ENCODE results near the gene PEDS1.
"Not testable (repeated sequence)": the region's sequence is repeated elsewhere in the genome, so short reads cannot be mapped to it uniquely, and the experiment has no call there.

PEDS1 gene

DNA sequence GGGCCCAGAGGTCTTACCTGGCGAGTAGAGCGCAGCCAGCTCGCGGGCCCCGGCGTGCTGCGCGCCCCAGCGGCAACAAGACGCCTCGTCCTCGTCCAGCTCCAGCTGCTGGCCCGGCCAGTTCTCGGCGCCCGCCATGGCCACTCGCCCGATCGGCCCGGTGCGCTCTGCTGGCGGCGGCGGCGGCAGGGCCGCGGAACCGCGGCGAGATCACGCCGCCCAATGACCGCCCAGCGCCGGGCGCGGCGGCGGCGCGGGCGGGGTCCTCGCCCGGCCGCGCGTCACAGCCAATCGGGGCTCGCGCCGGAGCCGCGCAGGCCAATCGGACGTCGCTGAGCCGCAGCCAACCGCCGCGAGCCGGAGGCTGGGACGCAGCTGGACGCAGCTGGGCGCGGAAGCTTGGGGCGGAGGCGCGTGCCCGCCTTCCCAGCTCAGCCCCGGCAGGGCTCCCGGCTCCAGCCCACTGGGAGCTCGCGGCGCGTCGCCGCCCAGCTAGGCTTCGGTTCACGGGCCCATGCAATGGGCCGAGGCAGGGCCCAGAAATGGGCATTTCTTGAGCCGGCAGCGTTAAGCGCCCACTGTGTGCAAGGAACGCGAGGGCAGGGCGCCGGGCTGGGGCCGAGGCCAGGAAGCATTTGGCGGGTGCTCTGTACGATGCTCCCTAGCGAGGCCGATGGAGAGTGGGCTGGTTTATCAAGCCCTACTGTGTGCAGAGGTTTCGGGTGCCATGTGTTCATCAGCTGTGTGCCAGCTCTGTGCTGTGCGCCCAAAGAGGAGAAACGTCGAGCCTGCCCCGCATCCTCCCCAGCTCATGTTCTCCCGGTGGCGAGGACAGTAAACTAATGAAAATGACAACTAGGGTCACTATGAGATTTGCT, at the start of gene PEDS1:
Gene PEDS1 (minus strand): TSS at position 224 of the 878 bp plus-strand sequence. CDS start 86 bp downstream, at position 138.
- no peak for FAIRE-seq

DNA sequence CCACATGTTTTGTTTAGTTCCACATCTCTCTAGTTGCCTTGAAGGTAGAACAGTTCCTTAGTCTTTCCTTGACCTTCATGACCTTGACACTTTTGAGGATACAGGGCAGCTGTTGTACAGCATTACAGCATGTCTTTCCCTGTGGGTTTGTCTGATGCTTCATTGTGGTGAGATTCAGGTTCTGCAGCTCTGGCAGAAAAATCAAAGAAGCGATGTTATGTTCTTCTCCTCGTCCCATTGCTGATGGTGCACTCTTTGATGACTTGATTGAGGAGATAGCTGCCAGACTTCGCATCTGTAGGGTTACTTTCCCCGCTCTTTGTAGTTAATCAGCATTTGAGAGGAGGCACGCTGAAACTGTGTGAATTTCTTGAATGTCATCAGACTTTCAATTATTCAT, 49.2 kb upstream of the PEDS1 start:
- FAIRE-seq: no peak

DNA sequence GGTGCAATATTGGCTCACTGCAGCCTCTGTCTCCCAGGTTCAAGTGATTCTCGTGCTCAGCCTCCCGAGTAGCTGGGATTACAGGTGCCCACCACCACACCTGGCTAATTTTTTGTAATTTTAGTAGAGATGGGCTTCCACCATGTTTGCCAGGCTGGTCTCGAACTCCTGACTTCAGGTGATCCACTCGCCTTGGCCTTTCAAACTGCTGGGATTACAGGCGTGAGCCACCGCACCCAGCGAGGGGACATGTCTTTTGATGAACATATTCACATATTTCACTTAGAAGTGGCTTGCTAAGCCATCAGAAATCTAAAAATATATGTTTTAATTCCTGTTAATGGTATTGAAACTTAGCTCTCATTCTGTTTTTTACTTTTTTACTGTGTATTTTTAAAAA, 48.2 kb upstream of the PEDS1 start:
- FAIRE-seq: not testable (repeated sequence)

DNA sequence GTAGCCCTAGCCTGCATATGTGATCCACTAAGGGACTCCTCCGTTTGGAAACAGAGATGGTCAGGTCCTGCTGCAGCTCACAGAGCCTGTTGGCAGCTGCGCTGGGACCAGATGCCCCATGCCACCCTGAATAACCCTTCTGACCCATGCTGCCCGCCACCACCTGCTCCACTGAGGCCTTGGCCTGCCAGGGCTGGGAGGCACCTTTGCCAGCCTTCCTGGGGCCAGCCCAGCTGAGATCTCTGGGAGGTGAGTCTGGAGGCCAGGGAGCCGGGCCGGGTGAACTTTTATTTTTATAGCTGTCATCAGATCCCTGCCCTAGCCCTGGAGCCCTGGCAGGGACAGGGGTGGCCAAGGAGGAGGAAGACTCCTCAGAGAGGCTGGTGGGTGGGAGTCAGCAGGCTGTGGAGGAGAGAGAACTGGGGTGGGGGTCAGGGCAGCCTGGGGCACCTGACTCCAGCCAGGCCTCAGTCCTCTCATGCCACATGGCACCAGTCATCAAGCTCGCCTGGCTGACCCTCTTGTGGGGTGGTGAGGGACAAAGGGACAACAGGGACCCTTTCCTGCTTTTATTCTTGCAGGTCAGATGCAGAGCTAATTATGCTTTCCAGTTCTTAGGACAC, 47.1 kb upstream of the PEDS1 start:
- no peak for FAIRE-seq

DNA sequence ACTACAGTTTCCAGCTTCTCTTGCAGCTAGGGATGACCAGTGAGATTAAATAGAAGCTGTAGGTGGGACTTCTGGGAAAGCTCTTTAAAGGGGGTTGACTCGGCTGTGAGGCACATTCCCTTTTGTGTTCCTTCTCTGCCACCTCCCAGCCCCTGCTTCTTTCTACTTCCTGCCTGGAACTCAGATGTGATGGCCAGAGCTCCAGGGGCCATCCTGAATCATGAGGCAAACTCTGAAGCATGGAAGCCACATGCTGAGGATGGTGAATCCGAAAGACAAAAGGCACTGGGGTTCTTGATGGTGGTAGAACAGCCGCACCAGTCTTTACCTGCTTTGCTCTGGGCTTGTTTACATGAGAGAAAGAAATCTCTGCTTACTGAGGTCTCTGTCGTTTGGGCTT, 46.2 kb upstream of the PEDS1 start:
- FAIRE-seq: no peak

DNA sequence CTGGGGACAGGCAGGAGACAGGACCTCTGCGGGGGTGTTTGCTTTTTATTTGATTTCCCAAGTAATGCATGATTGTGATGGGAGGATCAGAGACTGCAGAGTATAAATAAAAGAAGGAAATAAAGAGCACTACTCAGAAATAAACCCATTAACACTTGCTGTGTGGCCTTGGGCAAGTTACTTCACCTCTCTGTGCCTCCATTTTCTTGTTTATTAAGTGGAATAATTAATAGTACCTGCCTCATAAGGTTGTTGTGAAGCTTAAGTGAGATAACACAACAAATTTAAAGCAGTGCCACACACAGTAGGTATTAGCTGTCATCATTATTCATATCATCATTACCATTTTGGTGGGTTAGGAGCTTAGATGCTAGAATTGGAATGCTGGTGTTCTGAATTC, 45.2 kb upstream of the PEDS1 start:
- FAIRE-seq: no peak

DNA sequence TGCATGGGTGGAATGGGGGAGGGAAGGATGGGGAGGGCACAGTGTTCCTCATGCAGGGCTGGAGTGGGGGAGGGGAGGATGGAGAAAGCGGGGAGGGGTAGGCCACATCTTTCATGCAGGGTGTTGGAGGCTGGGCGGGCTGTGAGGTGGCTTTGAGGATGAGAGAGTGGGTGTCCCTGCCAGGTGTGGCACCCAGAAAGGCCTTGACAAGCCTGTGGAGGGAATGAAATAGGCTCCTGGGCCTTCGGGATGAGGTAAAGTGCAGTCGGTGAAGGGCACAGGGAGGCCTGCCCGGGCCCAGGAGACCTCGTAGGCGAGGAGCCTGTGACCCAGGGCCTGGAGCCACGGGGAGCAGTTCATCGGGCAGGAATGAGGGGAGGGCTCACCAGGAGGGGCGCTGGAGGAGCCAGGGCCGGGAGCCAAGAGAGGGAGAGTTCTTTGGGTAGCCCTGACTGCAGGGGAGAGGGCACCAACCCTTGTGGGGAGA, 44.7 kb upstream of the PEDS1 start:
- FAIRE-seq: no peak

DNA sequence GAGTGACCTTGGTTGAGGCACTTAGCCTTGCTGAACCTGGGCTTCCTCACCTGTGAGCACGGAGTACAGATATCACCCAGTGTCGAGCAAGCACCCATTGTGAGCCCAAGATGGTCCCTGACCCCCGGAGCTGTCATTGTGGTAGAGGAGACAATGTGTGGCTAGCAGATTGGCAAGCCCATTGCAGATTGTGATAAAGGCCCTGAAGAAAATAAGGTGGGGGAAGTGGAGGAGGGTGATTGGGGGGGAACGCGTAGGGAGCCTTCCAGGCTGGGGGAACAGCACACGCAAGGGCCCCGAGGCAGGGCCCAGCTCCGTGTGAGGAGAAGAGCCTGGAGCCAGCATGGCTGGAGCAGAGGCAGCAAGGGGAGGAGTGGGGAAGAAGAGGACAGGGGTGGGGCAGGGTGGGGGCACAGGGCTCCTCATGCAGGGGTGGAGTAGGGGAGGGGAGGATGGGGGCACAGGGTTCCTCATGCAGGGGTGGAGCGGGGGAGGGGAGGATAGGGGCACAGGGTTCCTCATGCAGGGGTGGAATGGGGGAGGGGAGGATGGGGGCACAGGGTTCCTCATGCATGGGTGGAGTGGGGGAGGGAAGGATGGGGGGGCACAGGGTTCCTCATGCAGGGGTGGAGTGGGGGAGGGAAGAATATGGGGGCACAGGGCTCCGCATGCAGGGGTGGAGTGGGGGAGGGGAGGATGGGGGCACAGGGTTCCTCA, 44.1 kb upstream of the PEDS1 start:
- no peak for FAIRE-seq

DNA sequence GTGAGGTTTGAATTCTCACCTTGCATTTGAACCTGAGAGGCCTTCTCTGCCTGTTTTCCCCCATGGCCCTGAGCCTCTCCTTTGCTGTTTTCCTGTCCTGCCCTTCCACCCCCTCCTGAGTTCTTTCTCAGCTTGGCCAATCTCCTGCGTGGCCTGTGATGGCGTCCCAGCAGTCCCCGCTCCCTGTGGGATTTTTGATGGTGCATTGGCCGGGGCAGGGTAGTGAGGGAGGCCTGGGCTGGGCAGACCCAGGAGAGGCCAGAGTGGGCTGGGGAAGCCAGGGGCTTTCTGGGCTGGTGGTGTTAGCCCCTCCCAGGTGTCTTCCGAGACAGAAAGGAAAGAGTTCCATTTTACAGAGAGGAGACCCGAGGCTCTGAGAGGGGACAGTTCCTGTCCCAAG, 43.4 kb upstream of the PEDS1 start:
- no peak for FAIRE-seq

DNA sequence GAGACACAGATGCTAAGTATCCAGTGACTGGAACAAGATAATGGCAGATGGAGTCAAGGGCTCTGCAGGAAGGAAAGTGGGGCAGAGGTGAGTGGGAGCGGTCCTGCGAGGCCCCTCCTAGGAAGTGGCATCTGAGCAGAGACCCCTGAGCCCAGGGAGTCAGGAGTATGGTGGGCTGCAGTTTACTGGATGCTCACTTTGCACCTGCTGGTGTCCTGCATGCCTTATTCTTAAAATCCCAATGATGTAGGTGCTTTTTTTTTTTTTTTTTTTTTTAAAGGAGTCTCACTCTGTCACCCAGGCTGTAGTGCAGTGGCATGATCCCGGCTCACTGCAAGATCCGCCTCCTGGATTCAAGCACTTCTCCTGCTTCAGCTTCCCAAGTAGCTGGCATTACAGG, 42.7 kb upstream of the PEDS1 start:
- no peak for FAIRE-seq

DNA sequence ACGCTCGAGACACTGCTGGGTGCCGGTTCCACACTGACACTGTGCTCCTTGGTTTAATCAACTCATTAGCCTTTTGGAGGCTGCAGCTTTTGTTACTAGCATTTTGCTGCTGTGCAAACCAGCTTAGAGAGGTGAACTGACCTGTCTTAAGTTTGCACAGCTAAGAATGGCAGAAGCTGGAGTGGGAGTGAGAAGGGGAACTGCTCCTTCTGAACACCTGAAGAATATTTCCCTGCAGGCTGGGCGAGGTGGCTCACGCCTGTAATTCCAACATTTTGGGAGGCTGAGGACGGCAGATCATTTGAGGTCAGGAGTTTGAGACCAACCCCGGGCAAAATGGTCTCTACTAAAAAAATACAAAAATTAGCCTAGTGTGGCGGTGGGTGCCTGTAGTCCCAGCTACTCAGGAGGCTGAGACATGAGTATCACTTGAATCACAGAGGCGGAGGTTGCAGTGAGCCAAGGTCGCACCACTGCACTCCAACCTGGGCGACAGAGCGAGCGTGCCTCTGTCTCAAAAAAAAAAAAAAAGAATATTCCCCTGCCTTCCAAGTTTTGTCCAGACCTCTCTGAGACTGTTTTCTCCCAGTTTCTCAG, 42.1 kb upstream of the PEDS1 start:
- no peak for FAIRE-seq

DNA sequence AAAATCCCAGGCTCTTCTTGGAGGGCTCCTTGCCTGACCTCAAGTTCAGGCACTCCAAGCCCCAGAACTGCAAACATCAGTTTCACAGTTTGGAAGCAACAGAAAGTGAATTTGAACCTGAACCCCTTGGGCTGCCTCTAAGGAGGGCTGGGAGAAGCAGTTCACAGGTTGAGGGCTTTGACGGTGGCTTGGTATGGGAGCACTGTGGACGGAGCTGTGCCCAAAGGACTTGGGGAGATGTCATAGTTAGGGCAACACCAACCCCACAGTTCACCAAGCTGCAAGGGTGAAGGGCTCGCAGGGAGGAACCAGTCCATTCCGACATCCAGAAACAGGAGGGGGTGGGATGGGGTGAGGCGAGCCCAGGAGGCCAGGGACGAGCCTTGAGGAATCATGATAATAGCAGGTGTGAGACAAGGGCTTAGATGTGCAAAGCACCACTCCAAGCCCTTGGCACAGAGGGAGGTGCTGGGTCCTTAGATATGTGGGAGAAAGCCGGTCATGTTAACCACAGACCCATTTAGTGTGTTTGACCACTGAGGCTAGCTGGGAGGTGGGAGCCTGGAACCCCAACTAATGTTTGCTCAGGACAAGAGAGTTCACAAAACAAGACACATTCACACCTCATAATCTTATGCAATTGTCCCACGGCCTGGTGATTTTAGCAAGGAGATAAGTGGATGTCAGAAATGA, 41.5 kb upstream of the PEDS1 start:
- FAIRE-seq: no peak

DNA sequence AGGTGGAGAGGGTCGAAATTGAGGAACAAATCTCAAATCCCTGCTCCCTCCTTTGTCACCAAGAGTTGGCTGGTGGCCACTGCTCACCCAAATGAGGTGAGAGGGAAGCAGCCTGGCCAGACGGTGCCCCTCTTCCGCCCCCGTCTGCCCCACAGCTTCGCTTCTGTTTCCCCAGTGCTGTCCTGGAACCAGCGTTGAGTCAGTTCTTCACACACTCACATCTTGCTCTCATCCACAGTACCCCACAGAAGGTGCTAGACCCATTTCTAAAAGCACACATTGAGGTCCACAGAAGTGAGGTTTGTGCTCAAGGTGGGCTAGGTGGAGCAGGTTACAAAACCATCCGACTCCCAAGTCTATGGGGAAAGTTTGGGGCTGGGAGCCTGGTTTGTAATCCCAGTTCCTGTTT, 40.9 kb upstream of the PEDS1 start:
- FAIRE-seq: no peak

DNA sequence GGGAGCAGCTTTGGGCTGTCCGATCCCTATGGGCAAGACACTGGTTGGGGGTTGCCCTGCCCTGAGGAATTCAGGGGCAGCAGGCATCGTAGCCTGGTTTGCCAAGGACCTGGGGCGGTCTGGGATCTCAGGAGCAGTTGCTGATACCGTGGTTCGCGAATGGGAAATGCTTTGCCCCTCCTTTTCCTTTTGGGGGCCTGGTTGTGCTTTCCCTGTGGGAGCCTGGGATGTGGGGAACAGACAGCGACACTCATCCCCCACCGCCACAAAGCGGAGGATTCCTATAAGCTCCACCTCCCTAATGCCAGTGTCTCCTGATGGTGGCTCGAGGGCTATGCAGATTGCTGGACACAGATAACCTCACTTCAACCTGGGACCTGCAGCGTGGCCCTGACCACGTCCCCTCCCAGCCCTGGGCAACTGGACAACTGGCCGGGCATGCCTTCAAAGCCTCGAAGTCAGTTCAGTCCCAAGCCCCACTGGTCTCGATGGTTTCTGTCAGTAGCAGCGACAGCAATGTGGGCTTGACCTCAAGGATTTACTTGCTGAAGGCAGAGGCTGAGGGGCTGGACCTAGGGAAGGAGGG, 40.4 kb upstream of the PEDS1 start:
- no peak for FAIRE-seq

DNA sequence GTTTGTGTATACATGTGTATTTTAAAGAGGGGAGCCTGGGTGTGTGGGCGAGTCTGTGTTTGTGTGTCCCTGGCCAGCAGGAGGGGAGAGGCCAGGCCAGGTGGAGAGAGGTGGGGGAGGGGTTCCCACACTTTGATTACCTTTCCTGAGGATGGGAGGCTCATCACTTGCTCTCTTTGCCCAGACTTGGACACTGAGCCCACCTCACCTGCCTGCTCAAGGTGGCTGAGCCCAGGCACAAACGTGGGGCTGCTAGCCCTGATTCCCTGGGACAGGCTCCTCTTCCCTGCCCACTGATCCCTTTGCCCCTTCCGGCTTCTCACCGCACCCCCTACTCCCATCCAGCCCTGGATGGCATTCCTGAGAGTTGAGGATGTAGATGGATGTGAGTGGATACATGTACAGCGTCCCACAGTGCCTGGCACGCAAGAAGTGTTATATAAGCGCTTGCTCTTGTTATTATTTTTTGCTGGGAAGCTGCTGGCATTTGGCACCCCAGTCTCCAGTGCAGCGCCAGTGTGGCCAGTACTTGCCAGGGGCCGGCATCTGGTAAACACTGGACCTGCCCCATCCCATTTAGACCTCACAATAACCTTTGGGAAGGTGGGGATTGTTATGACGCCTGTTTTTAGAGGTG, 39.8 kb upstream of the PEDS1 start:
- FAIRE-seq: no peak

DNA sequence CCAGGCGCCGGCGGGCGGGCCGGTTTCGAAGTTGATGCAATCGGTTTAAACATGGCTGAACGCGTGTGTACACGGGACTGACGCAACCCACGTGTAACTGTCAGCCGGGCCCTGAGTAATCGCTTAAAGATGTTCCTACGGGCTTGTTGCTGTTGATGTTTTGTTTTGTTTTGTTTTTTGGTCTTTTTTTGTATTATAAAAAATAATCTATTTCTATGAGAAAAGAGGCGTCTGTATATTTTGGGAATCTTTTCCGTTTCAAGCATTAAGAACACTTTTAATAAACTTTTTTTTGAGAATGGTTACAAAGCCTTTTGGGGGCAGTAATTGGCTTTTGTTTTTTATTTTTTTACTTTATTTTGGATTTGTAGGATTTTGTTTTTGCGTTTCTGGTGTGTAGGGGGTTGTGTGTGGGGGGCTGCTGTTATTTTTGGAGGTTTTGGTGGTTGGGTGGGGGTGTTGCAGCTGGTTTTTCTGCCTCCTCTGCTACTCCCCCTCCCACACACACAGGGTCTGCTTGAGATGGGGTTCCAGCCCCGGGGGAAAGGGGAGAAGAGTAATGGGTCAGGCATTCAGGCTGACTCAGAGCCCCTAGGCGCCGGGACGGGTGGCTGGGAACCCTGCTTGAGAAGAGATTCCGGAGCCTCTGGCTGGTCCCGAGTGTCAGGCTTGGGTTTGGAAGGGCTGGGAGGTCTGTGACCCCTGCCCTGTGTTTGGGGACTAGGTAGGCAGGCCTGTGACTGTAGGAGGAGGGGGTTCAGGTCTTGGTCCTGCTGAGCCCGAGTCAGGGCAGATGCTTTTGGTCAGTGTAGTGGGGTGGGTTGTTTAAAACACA, 39.1 kb upstream of the PEDS1 start:
- FAIRE-seq: no peak

DNA sequence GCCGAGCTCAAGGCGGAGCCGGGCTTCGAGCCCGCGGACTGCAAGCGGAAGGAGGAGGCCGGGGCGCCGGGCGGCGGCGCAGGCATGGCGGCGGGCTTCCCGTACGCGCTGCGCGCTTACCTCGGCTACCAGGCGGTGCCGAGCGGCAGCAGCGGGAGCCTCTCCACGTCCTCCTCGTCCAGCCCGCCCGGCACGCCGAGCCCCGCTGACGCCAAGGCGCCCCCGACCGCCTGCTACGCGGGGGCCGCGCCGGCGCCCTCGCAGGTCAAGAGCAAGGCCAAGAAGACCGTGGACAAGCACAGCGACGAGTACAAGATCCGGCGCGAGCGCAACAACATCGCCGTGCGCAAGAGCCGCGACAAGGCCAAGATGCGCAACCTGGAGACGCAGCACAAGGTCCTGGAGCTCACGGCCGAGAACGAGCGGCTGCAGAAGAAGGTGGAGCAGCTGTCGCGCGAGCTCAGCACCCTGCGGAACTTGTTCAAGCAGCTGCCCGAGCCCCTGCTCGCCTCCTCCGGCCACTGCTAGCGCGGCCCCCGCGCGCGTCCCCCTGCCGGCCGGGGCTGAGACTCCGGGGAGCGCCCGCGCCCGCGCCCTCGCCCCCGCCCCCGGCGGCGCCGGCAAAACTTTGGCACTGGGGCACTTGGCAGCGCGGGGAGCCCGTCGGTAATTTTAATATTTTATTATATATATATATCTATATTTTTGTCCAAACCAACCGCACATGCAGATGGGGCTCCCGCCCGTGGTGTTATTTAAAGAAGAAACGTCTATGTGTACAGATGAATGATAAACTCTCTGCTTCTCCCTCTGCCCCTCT, 38.2 kb upstream of the PEDS1 start:
- no peak for FAIRE-seq

DNA sequence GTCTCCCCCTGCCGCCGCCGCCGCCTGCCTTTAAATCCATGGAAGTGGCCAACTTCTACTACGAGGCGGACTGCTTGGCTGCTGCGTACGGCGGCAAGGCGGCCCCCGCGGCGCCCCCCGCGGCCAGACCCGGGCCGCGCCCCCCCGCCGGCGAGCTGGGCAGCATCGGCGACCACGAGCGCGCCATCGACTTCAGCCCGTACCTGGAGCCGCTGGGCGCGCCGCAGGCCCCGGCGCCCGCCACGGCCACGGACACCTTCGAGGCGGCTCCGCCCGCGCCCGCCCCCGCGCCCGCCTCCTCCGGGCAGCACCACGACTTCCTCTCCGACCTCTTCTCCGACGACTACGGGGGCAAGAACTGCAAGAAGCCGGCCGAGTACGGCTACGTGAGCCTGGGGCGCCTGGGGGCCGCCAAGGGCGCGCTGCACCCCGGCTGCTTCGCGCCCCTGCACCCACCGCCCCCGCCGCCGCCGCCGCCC, 37.6 kb upstream of the PEDS1 start:
- no peak for FAIRE-seq

DNA sequence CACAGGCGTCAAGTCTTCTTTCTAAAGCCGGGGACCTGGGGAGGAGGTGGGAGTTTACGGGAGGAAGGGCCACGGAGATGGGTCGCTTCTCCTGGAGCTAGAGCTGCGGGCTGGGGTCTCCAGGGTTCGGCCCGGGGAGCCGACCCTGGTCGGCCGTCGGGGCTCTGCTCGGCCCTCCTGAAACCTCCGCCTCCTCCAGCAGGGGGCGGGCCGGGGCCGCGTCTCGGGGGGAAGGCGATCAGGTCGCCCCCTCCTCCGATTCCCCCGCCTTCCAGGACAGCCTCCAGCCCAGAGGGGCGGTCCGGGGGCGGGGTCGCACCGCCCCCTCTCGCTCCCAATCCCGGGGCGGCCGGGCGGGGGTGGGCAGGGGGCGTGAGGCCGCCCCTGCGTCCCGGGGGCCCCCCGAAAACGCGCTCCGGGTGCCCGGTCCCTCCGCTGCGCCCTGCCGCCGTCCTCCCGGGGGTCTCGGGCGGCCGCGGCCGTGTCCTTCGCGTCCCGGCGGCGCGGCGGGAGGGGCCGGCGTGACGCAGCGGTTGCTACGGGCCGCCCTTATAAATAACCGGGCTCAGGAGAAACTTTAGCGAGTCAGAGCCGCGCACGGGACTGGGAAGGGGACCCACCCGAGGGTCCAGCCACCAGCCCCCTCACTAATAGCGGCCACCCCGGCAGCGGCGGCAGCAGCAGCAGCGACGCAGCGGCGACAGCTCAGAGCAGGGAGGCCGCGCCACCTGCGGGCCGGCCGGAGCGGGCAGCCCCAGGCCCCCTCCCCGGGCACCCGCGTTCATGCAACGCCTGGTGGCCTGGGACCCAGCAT, 36.9 kb upstream of the PEDS1 start, which contains the start of gene CEBPB:
Gene CEBPB (plus strand): TSS at position 580 of the 814 bp plus-strand sequence. CDS start 204 bp downstream, at position 784.
- no peak for FAIRE-seq

Data from islet of Langerhans (tissue), 1 donor.